HG02571 (cell line): ENCODE measurements around the gene LARGE2.

ENCODE experiments used
- ATAC-seq: cut with Tn5 transposase; IDR thresholded peaks from one replicate; pipeline ENCODE4 v1.9.1; 2021; ENCODE audit warnings: mild to moderate bottlenecking, moderate library complexity; ENCODE audit not compliant: unreplicated experiment

Gene LARGE2

DNA sequence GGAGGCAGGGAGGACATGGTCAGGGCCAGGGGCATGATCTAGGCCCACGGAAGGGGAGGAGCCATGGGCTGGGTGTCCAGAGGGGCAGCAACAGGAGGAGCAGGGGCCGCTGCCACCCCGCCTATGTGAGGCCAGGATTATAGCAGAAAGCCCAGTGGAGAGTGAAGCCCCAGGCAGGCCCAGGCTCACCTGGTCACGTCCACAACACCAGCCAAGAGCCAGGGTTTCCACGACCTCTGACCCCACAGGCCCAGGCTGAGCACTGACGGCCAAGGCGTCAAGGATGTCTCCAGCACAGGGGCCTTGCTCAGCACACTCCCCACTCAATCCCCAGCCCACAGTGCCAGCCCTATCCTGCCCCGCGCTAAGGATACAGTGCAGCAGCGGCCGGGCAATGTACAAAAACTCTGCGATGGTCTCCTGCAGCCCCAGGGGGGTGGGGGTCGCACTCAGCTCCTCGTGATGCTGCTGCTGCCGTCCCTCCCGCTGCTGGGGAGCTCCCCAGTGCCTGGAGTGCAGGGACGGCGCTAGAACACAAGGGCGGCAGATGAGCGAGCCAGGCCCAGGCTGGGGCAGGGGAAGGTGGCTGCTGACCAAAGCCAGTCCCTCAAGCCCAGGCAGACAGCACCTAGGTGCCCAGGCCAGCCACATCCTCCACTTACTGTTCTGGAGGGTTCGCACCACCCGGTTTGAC lies 8.4 kb upstream of the LARGE2 start:
- ATAC-seq = no peak

DNA sequence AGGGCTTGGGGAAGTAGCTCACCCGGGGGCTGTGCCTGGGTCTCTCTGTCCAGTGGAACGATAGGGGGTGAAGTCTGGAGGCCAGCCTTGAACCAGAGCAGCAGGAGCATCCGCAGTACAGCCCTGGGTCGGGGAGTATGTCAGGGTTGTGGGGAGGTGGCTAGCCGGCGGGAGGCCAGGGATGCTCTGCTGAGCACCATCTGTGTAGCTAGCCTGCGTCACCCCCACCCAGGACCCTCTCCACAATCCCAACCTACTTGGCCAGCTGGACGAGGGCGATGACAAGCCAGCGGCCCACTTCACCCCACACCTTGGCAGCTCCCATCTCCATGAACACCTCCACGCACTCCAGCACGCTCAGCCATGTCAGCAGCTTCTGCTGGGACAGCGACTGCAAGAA lies 7.0 kb upstream of the LARGE2 start:
- no peak for ATAC-seq

DNA sequence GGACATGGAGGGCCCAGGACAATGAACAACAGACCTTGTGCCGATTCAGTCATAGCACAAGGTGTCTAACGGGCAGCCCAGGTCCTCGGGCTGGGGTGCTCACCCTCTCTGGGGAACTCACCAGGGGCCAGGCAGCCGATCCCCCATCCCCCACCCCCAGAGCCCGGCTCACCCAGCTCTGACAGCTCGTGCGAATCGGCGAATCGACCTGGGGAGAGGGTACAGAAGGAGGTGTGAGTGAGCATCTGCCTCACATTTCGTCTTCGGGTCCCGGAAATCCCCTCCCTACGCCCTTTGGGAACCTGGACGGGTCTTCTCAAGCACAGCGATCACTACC lies 5.2 kb upstream of the LARGE2 start:
- ATAC-seq = no peak

DNA sequence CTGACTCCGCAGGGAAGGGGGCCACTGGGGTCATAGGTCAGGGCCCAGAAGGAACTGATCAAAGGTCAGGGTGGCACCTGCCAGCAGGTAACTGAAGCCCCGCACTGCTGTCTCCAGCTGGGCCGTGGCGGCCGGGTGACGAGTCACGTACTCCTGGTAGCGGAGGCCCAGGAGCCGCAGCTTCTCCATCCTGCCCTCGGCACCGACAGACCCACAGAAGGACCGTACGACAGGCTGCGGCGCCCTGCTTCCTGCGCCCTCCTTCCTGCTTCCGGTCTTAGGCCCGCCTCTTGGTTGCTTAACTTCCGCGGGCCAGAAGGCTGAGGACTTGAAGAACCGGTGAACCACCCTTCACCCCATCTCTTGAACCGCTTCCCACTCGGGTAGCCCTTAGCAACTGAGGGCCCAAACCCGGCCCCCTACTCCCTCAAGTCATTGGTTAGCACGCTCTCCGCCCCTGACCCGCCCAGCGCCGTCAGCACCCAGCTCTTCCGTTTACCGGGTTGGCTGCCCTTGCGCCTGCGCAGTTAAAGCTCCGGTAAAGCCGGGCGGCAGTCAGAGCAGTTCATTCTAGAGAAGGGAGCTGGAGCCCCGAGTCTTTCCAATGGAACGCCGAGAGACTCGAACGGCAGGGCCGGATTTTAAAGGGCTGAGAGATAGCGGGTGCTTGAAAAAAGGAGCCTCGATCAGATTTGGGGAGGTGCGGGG lies 4.7 kb upstream of the LARGE2 start, which contains the start of gene PEX16:
TSS of gene PEX16 (minus strand) at position 255 of the 708 bp plus-strand sequence. CDS start at position 189, 66 bp downstream.
- peak; percentile 90 for ATAC-seq

DNA sequence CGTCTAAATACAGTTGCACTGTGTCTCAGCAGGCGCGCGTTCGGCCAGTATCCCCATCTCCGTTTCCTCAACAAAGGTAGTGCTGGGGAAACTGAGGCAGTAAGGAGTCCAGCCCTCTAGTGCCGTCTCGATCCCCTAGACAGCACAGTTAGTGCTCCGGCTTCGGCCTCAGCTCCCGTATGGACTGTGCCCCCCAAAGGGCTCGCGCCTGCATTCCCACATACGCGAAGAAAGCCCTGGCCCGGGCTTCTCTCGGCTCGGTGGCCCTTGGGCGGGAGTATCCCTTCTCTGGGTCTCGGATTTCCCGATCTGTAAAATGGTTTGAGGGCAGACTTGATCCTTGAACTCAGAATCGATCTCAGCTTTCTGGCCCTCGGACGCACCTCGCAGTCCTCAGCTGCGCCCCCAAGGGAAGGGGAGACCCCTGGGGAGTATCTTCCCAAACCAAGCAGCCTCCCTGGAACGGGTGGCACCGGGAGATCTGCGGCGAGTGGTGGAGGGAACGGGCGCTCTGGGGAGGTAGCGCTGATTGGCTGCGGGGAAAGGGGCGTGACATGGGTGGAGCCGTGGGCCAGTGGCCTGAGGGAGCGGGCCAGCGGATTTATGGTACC lies 4.0 kb upstream of the LARGE2 start:
- ATAC-seq = peak; percentile 43

DNA sequence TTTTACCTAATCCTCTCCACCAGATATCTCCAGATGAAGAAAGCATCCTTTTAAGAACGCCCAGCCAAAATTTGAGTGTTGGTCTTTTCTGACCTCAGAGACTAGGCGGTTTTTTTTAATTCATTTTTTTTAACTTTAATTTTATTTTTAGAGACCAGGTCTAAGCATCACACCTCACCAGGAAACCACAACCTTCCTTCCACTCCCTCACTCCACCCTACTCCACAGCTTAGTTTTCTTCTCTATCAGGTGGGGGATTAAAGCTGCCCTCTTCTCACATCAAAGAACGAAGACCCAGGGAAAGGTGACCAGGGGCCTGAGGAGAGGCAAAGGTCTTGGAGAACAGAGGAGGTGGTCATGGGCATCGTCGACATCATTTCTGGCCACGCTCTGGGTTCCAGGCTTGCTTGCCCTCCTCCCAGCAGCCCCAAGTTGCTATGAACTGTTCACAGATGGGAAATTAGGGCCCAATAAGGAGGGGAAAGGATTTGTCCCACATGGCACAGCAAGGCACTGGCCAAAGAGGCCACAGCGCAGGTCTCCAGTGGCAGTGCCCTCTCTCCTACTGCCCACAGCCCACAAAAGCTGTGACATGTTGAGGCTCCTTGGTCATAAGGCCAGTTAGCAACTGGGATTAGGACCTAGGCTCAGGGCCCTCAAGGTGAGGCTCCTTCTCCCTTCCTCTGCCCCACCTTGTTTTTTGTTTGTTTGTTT lies 3.3 kb upstream of the LARGE2 start:
- no peak for ATAC-seq

DNA sequence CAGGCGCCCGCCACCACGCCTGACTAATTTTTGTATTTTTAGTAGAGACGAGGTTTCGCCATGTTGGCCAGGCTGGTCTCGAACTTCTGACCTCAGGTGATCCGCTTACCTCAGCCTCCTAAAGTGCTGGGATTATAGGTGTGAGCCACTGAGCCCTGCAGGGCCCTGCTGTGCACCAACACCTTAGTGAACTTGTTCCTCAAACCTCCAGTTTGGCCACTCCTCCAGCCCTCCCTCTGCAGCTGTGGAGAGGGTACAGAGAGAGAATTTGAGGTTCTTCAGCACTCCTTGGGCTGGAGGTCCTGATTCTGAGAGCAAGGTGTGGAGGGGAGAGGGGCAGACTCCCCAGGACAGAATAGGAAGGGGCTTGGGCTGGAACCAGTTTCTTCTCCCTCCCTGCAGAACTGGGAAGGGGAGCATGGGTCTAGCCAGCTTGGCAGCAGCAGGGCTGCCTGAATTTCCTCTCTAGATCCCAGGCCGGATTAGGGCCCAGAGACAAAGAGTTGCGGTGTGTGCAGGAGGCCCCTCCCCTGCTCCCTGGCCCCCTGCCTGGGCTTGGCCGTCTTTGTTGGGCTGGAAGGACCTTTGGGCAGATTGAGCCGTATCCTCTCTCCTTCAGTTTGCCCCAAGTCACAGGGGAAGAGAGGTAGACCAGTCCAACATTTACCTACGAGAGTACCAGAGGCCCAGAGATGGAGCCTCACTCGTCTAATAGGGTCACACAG lies 2.5 kb upstream of the LARGE2 start:
- no peak for ATAC-seq

DNA sequence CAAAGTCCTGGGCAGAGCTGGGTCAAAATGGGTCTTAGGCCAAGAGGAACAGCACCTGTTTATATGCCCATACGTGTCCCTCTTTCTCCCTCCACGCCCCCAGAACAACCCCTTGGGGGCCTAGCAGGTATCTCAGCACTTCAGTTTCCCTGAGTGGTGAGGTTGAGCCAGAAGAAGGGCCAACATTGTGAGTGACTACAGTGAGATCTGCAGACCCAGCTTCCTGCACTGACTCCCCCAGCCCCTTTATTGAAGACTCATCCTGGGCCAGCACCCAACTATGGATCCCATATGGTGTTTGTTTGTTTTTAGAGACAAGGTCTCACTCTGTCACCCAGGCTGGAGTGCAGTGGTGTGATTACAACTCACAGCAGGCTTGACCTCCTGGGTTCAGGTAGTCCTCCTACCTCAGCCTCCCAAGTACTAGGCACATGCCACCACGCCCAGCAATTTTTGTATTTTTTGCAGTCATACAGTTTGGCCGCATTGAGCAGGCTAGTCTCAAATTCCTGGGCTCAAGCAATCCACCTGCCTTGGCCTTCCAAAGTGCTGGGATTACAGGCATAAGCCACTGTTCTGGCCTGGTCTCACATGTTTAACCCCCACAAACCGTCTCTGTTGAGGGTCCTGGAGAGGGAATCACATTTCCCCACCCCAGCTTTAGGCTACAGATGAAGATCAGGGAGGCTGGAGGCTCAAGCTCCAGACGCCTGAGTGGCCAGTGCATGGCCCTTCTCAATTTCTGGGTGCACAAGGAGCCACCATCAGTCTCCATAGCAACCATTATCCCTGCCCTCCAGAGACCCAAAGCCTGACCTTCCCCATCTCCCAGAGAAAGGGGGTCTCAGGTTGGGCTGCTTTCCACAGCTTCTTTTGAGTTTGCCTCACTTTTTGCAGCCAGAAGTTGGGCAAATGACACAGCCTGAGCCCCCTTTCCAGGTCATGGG lies 1.7 kb upstream of the LARGE2 start:
- no peak for ATAC-seq

DNA sequence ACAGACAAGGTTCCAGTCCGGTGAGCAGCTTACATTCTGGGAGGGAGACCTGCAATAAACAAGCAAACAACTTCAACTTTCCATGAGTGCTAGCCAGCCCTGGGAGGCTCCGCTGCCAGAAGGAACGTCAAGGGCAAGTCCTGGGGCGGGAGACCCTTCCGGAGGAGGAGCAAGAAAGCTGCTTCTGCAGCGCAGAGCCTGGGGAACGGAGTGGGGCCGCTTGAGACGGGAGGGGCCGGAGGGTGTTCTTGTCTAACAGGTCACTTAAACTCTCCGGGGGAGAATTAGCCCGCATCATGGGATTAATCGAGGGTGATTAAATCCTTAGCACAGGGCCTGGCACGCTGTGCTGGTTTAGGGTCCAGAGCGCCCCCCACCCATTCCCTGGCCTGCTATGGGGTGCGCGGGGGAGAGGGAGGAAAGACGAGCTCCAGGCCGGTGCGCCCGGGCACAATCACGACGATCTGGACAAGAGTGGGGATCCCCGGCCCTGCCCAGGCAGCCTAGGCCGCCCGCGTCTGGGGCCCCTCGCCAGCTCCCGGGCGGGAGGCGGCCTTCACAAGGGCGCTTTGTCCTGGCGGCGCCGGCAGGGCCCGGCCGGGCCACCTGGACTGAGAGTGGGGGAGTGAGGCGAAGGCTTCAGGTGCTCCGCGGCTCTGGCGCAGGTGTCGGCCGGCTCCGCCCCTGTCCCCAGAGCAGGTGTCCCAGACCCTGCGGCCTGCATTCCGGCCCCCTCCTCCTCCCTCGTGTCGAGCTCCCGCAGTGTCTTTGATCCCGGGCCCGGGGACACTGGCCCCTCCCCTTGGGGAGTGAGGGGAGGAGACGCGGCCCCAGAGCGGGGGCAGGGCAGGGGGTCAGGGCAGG lies 663 bp upstream of the LARGE2 start:
- ATAC-seq = no peak

DNA sequence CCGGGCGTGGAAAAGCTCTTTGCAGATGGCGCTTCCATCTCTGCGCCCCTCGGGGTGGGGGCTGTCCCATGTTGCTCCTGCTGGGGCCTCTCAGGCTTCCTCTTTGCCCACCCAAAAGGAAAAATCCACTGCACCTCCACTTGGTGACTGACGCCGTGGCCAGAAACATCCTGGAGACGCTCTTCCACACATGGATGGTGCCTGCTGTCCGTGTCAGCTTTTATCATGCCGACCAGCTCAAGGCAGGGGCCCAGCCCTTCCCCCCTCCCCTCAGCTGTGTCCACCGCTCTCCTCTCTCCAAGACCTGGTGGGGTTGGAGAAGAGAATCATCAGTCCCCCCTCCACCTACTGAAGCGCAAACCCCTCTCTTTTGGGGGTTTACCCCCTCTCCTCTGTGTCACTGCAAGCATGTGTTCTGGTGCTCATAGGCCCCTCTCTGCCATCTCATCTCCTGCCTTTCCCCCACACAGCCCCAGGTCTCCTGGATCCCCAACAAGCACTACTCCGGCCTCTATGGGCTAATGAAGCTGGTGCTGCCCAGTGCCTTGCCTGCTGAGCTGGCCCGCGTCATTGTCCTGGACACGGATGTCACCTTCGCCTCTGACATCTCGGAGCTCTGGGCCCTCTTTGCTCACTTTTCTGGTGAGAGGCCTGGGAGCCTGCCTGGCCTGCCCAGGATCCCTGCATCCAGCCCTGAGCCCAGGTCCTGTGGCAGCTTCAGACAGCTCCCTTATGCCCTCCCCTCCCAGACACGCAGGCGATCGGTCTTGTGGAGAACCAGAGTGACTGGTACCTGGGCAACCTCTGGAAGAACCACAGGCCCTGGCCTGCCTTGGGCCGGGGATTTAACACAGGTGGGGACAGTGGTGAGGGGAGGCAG lies 1.8 kb downstream of the LARGE2 start:
- ATAC-seq = no peak

DNA sequence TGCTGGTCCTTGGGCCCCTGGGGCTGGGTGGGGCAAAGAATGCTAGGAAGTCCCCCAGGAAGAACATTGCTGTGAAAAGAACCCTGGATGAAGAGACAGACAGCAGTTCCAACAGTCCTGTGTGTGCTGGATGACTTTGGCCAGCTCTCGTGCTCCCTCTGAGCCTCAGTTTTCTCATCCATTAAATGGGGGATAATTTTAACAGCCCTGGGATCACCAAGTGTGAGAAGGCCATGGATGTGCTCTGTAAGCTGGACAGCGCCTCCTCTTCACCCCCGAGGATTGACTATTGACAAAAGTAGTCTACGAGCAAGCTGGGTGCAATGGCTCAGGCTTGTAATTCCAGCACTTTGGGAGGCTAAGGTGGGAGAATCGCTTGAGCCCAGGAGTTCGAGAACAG lies 2.5 kb downstream of the LARGE2 start:
- ATAC-seq = no peak

DNA sequence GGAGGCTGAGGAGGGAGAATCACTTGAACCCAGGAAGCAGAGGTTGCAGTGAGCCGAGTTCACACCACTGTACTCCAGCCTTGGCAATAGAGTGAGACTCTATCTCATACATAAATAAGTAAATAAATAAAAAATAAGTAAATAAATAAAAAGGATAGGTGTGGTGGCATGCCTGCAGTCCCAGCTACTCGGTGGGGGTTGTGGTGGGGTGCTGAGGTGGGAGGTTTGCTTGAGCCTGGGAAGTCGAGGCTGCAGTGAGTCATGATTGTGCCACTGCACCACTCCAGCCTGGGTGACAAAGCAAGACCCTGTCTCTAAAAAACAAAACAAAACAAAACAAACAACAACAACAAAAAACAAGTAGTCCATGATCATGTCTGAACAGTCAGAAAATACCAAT lies 3.1 kb downstream of the LARGE2 start:
- ATAC-seq = no peak

DNA sequence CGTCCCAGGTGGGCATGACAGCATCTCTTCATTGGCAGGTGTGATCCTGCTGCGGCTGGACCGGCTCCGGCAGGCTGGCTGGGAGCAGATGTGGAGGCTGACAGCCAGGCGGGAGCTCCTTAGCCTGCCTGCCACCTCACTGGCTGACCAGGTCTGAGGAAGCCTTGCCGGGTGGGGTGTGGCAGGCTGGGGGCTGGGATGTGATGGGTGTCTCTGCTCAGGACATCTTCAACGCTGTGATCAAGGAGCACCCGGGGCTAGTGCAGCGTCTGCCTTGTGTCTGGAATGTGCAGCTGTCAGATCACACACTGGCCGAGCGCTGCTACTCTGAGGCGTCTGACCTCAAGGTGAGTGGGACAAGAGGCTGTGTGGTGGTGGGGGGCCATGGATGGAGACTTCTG lies 3.5 kb downstream of the LARGE2 start:
- no peak for ATAC-seq

DNA sequence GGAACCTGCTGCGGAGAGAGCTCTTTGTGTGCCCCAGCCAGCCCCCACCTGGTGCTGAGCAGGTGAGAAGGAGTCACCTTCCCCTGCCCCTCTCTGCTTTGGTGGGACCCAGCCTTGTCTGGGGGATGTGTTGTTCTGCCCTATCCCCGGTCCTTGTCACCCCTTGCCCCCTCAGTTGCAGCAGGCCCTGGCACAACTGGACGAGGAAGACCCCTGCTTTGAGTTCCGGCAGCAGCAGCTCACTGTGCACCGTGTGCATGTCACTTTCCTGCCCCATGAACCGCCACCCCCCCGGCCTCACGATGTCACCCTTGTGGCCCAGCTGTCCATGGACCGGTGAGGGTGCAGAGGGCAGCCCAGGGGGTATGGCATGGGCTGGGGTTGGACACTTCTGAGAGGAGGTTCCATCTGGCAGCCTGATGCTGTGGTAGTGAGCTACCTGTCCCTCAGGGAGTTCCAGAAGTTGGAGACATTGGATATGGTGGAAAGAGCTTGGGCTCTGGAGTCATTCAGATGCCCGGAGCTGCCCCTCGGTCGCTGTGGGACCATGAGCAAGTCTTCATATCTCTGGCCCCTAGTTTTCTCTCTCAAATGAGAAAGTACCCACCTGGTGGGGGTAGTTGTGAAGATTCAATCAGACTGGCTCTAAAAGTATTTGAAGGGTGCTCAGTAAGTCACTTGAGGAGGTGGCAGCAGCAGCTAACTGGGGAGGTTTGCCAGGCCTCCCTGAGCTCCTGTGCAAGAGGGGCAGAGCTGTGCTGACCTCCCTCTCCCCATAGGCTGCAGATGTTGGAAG lies 4.3 kb downstream of the LARGE2 start:
- ATAC-seq = no peak

DNA sequence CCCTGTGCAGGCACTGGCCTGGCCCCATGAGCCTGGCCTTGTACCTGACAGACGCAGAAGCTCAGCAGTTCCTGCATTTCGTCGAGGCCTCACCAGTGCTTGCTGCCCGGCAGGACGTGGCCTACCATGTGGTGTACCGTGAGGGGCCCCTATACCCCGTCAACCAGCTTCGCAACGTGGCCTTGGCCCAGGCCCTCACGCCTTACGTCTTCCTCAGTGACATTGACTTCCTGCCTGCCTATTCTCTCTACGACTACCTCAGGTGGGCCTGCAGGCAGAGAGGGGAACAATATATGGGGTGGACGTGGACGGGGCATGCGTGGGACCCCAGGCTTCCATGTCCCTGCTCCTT lies 4.9 kb downstream of the LARGE2 start:
- no peak for ATAC-seq

DNA sequence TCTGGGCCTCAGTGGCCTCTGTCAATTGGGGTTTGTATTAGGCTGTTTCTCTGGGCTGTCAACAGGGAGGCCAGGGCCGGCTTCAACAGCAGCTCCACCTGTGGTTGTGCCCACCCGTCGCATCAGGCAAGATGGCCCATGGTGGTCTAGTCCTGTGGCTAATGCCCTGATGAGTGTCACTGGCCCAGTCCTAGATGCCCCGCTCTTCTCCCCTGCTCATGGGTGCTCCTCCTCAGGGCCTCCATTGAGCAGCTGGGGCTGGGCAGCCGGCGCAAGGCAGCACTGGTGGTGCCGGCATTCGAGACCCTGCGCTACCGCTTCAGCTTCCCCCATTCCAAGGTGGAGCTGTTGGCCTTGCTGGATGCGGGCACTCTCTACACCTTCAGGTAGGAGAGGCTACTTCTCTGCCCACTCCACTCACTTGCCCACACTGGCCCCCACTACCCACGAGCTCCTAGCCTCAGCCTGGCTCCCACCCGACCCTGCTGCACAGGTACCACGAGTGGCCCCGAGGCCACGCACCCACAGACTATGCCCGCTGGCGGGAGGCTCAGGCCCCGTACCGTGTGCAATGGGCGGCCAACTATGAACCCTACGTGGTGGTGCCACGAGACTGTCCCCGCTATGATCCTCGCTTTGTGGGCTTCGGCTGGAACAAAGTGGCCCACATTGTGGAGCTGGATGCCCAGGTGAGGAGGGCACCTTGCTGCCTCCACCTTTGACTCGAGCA lies 5.4 kb downstream of the LARGE2 start:
- no peak for ATAC-seq
